NCI-H526 (cell line): ENCODE measurements around the gene PDZD2.

Experiments
- DNase-seq, 2 experiments: peaks; one replicate each; lab custom pipeline; 2025; lab: John Stamatoyannopoulos, UW

Gene PDZD2

GRCh38 chr5:32144378-32145207, 505.7 kb downstream of the PDZD2 start:
- no peak for DNase-seq

GRCh38 chr5:32145378-32145777, 506.4 kb downstream of the PDZD2 start:
- DNase-seq = no peak

- DNase-seq = no peak
Observed at GRCh38 chr5:32147236-32147635, 508.3 kb downstream of the PDZD2 start.

GRCh38 chr5:32147959-32148358, 509.0 kb downstream of the PDZD2 start:
- no peak for DNase-seq

GRCh38 chr5:32150366-32150765, 511.4 kb downstream of the PDZD2 start:
- DNase-seq = no peak

GRCh38 chr5:32151198-32151597, 512.3 kb downstream of the PDZD2 start:
- DNase-seq = no peak

GRCh38 chr5:32153723-32154122, 514.8 kb downstream of the PDZD2 start:
- DNase-seq = no peak

- no peak for DNase-seq
Observed at GRCh38 chr5:32155211-32155610, 516.3 kb downstream of the PDZD2 start.

GRCh38 chr5:32156635-32157034, 517.7 kb downstream of the PDZD2 start:
- no peak for DNase-seq

- no peak for DNase-seq
Observed at GRCh38 chr5:32157078-32157477, 518.1 kb downstream of the PDZD2 start.

- DNase-seq = no peak
Observed at GRCh38 chr5:32158679-32158975, 519.7 kb downstream of the PDZD2 start.

- DNase-seq = no peak
Observed at GRCh38 chr5:32159328-32160072, 520.6 kb downstream of the PDZD2 start.

GRCh38 chr5:32160228-32160627, 521.3 kb downstream of the PDZD2 start:
- no peak for DNase-seq
